GM19372 (cell line): Measurements from ENCODE around the gene LPAR5.

Experiments used
- ATAC-seq: cut with Tn5 transposase; IDR thresholded peaks from one replicate; pipeline ENCODE4 v1.9.1; 2021; ENCODE audit warnings: mild to moderate bottlenecking, low read depth, moderate library complexity; ENCODE audit not compliant: unreplicated experiment

LPAR5 gene

DNA sequence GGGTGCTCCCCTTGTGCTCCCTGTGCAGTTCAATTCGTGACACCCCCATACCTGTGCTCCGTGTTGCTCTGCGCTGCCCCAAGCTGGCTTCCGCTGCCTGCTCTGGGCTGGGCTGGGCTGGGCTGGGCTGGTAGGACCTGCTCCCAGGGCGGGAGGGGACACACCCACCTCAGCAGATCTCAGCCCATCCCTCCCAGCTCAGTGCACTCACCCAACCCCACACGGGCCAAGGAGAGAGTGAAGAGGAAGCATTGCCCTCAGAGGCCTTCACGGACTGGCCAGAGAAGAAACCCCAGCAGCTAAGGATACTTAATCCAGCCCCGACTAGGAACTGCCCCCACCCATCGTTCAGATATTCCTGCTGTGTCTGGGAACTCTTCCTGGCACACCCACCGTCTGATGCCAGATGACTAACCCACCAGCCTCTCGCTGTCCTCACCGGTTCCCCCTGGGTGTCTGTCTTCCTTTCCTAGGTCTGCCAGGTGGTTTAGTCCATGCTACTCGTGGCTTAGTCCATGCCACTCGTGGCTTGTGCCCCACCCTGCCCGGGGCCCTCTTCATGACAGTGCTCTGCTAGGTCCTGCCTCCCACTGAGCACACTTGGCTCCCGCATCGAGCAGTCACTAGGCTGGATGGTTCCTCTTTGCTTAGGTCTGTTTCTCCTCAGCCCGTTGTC is at the start of gene LPAR5:
LPAR5 (minus strand) TSS at position 104 of the 676 bp plus-strand sequence. CDS start 14,711 bp downstream, outside the sequence.
- ATAC-seq, result peak; percentile 50

DNA sequence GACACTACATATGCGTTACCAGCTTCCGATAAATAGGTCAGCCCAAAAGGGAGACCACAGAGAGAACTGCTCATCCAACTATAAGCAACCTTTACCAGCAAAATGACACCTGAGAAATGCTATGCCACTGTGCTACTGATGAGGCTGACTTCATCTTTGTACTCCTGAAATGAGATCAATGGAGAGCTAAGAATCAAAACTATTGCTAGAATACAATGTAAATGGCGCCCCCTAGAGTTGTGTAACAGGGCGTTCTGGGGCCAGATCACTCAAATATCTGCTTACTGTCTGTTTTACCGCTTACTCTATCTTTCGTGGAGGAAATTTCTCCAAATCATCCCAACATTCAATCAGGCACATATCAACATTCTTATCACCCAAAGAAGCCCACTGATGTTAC is 48.9 kb upstream of the LPAR5 start:
- no peak for ATAC-seq

DNA sequence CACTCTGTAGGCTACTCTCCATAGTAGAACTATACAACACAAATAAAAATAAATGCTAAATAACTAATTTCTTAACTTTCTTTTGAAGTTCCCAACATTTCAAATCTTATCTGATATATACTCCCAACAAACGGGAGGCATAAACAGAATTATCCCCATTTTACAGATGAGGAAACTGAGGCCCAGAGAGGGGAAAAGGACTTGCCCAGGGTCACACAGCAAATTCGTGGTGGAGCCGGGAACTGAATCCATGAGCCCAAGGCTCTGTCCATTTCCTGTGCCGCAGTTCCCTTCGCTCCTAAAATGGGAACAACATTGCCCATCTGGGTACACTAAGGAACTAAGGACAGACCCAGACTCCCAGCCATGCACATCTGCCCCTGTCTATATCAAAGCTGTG is 41.2 kb upstream of the LPAR5 start:
- no peak for ATAC-seq

DNA sequence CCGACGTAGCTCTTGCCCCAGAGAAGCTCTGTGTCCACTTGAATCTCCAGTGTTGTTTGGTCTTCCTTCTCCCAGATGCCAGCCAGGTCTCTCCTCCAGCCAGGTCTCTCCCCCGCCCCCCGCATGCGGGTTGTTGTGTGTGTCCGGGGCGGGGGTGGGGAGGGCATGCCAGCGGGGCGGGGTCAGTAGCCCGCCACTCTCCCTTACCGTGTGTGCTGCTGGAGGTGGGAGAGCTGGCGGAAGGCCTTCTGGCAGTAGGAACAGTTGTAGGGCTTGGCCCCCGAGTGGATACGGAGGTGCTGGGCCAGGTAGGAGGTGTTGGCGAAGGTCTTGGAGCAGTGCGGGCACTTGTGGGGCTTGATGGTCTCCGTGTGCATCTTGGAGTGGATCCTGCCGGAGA is 36.4 kb upstream of the LPAR5 start:
- ATAC-seq, result no peak

DNA sequence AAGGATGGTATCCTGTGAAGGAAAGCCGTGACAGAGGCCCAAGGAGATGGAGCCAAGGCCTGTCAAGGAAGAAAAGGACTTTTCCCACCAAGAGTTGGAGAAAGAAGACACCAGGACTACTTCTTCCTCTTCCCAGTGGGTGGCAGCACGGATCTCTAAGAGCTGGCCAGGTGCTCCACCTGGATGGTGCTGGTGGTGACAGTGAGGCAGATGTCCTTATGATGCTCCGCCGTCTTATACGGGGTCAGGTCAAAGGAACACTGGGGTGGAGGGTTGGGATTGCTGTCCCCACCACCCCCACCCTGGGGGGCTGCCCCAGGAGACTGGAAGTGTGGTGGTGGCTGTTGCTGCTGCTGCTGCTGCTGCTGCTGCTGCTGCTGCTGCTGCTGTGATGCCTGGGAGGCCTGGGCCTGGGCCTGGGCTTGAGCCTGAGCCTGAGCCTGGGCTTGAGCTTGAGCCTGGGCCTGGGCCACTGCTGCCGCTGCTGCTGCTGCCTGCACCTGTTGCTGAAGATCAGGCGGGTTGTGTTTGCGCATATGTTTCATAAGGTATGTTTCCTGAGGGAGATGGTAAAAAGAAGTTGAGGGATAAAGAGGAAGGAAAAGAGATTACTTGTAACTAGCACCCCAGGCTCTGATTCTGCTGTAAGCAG is 31.9 kb upstream of the LPAR5 start:
- ATAC-seq, result no peak

DNA sequence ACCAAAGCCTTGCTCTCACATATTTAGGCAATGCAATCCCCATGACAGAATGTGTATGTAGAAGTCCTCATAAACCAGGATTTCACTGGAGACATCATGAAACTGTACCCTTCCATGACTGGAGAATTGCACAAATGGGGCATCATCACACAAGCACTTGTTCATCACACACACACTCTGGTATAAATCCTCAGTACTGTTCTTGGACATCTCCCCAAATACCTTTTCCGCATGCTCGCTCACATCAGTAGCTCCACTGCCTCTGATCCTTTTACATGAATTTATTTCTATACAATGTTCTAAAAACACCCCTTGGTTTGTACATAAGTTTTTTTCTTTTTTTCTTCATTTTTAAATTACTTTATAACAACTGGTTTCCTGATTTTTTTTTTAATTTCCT is 30.5 kb upstream of the LPAR5 start:
- ATAC-seq, result no peak

DNA sequence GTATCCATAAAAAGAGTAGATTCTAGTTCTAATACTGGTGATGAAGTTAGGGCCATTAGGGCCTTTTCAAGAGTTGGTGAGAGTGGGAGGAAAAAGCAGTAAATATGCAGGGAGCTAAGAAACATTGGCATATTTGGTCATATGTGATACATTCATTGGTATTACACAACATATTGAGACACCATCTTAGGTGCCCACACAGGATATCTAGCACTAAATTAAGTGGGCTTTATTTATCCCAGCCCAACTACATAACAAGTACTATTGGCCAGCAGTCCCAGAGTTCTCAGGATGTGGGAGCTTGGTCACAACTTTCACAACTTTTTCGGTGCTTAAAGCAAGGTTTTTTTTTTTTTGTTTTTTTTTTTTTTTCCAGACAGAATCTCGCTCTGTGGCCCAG is 29.1 kb upstream of the LPAR5 start:
- no peak for ATAC-seq

DNA sequence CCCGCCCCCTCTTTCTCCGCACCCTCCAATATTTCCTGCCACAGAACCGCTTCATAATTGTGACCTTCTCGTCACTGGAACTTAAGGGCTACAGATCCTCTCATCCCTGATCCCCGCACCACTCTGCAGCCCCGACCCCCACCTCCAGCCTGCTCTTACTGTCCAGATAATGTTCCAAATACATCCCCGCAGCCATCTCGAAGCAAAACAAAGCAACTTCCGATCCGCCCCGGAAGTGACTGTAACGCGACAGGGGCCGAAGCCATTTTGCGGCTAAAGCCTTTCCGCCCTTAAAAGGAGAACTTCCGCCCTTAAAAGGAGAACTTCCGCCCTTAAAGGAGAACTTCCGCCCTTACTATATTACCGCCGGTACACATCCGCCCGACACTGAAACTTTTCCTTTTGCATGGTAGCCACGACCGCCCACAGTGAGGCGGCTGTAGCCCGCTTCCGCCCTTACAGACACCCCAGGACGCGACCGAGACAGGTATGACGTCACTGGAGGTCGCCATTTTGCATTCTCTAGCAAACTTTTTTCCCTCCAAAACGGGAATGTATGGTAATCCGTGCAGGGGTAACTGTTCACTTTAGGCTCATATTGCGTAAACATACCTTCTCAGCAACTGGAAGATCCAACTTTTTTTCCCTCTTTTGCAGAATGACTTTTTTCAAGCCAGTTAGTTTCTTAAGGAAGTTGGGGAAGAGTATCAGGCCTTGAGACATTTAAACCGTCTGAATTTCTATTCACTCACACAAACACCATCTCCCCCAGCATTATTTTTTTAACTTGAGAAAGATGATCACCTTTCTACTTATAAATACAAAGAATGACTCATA is 27.4 kb upstream of the LPAR5 start, which contains the start of gene ING4:
ING4 (minus strand) TSS at position 214 of the 837 bp plus-strand sequence; CDS start at position 196, 18 bp downstream.
- ATAC-seq, result peak; percentile 98

DNA sequence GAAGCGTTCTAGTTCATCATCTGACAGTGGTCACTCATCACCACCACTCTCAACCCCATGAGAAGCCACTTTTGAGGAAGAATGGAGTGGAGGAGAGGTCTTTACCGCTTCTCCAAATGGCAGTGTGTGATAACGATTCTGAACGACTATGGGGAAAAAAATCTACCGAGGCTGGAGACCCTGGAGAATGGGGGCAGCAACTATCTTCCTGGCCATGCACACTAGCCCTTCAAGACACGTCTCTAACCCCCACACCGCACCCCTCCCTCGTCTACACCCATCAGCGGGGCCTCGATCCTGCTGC is 26.8 kb upstream of the LPAR5 start:
- ATAC-seq, result peak; percentile 7

DNA sequence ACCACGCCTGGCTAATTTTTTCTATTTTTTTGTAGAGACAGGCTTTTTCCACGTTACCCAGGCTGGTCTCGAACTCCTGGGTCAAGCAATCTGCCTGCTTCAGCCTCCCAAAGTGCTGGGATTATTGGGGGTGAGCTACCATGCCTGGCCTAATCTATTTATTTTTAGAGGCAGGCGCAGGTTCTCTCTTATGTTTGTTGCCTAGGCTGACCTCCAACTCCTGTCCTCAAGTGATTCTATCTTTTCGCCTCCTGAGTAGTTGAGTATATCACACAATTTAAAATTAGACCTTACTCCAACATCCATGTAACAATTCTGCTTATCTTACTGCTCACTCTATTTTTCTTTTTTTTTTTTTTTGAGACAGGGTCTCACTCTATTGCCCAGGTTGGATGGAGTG is 18.2 kb upstream of the LPAR5 start:
- ATAC-seq, result no peak

DNA sequence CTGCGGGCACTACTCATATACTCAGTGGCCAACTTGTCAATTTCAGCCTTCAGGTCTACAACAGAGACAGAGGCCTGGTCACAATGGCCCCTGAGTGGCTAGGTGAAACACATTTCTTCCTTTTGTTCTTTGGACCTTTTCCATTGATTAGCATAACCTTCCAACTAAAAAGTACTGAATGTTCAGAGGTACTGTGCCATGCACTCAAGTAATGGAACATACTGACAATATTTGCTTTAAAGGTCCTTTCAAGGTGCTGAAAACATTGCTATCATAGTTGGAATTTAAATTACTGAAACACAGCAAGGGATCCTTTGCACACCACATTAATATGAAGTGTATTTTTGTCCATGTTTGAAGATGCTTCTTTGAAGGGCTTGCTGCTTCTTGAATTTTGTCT is 17.6 kb upstream of the LPAR5 start:
- no peak for ATAC-seq

DNA sequence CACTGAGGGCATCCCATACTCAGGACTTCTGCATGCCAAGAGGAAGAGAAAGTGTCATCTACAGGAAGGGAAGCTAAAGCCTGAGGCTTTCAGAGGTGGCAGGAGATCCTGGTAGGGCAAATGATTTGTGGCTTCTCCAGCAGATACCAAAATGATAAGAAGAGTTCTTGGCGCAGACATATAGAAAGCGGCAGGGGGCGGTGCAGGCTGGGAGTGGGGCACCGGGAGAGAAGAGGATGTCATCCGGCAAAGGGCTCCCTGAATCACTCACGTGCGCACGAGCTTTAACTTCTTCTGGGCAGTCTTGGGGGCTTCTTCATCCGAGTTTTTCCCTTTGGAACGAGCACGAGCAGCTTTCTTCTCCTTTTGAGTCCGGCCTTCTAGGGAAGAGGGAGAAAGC is 16.6 kb upstream of the LPAR5 start:
- ATAC-seq, result no peak

DNA sequence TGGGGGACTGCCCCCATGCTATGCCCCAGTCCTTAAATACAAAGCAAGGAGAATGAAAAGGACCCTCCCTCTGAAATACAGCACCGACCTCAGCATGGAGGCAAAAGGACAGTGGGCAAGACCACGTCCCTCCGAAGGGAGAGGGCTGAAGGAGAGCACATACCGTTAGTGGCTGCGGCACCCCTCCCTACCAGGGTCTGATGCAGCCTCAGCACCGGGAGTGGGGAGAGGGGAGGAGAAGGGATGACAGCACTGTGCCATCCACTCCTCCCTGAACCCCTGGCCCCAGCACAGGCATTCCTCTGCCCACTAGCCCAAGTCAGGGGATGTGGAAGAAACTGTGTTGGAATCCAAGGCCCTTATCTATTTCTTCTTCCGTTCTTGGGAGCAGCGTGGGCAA is 15.1 kb upstream of the LPAR5 start:
- no peak for ATAC-seq

DNA sequence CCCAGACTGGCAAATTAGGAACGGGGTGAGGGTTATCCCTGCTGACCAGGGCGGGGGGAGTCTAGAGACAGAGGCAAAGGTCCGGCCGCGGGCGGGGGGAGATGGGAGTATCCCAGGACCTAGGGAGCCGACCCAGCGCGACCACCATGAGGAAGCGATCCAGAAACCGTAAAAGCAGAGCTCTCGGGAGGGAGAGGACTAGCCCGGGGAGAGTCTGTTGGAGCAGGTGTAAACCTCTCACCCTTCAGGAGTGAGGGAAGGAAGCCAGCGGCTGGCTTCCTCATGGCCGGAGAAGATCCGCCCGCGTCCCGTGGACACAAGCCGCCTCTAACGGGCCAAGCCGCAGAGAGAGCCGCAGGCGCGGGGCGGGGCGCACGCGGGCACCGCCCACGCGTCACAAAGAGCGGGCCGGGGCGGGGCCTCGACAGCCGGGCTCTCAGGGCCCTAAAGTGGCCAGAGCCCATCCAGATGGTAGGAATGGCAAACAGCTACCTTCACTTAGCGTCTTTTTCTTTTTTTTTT is 11.4 kb upstream of the LPAR5 start, which contains the start of gene ACRBP:
ACRBP (minus strand) TSS at position 350 of the 522 bp plus-strand sequence; CDS start at position 284, 66 bp downstream.
- no peak for ATAC-seq

DNA sequence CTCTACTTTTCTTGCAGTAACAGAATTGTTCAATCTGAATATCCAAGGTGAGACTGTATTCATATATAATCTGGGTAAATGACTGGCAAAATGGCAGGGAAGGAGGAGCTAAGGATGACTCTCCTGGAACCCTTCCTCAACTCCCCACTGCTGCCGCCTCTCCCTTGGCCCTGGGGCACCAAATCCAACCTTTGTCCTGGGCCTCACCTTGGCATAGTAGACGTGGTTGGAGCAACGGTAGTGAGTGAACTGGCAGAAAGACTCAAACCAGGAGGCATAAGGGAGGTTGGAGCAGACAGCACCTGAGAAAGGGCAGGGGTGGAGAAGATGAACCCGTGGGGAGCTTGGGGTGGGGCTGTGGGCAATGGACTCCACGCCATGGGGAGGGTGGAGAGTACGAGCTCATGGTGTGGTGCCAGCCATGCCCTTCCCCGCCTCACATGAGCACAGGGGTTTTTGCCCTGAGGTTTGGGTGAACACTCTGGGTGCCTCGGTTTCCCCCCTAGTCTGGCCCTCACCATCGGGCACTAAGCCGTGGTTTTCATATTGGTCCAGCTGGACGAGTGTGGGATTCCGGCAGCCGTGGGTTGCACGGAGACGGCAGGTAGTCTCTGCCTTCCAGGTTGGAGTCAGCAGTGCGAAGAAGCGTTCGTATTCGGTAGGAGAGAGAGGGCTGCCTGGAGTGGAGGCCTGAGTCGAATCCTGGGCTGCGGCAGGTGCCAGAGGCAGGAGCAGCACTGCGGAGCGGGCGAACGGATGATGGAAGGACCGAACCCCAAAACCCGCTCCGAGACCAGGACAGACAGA is 10.7 kb upstream of the LPAR5 start:
- no peak for ATAC-seq

DNA sequence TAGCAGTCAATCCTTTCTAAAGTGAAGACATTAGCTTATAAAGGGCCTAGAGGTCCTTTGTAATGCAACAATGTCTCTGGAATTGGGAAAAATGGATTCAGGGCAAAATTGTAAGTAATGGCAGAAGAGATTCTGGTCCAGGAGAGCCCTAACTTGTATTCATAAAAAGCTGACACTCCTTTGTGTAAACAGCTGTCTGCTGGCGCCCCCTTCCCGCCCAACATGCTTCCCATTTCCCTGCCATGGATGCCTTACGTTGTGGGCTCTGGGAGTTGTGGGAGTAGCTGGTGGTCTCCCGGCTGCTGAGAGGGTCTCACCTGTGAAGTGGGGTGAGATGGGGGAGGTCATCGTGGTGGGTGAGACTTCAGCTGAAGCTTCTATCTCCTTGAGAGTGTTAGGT is 9.1 kb upstream of the LPAR5 start:
- ATAC-seq, result no peak

DNA sequence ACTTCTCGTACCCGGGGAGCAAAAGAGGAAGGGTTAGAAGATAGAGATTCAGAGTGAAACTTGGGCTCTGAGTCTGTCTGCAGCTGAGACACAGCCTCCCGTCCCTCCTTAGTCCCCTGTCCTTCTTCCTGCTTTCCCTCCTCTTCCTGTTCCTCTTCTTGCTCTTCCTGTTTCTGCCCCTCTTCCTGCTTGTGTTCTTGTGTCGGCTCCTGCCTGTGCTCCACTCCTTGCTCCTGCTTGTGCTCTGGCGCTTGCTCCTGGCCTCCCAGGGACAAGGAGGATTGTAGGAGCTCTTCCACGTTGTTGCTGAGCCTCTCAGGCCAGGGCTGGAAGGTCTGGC is 8.5 kb upstream of the LPAR5 start:
- no peak for ATAC-seq

DNA sequence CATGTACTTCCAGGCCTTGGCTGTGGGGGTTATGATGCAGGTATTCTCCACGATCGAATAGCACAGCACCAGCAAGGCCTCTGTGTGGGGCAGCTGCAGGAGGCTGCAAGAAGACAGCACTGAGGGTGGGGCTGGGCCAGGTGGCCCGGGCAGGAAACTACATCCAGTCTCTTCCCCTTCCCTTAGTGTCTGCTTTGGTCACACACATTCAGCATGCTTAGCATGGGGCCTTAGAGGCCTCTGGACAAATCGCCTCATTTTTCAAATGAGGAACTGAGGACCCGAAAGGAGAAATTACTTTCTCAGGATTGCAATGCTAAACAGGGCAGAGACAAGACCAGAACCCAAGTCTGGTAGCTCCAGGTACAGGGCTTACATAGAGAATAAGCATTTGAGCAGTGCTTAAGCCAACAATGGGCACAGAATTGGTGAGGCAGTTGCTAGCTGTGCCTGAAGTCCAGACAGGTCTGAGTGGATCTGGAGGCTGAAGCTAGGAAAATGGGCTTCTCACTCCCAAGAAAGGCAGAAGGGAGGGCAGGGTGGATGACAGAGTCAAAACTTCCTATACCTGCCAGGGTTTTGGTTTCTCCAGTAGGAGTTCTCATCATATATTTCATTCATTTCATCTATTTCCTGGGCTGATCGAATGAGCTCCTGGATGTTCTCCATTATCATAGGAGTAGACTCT is 8.0 kb upstream of the LPAR5 start:
- ATAC-seq, result no peak

DNA sequence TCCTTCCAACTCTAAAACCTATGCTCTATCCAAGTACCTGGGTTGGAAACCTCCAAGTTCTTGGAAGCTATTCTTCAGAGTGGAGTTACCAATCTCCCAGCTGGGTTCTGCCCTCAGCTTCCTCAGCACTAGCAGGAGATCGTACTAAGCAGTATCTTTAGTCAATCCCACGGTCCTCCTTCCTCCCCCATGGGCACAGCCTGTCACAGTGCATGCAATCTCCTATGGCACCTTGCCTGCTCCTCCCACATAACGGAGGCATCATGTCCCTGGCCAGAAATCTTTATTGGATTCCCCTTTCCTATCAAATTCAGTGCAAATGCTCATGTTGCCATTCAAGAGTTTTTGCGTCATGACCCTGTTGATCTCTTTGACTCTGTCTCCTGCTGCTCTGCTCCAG is 5.4 kb upstream of the LPAR5 start:
- no peak for ATAC-seq

DNA sequence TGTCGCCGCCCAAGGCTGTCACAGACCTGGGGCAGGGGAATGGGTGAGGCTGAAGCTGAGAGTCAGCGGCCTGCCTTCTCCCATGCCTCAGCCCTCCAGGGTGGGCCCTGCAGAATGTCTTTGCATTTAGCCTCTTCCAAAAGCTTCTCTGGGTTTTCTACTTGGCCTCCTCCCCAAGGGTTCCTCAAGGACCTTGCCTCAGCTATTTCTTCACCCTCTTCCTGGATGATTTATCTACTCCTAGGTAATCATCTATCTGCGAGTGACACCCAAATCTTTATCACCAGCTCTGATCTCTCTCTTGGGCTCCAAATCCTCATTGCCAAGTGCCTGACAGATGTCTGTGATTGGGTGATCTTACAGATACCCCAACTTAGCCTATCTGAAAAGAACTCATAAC is 4.7 kb upstream of the LPAR5 start:
- no peak for ATAC-seq
